Hematopoietic multipotent progenitor cell treated with erythropoietin and hydrocortisone succinate and interleukin-3 and kit ligand, for 17 days (in vitro differentiated cells): ENCODE results near the gene TUB.
A peak's percentile ranks its signal among the peaks of the same experiment; 100 is the strongest.

ENCODE experiments used
- DNase-seq: peaks from one replicate; pipeline ENCODE4 v3.0.0-alpha.2; 2015; ENCODE audit warnings: low spot score

Gene TUB

DNA sequence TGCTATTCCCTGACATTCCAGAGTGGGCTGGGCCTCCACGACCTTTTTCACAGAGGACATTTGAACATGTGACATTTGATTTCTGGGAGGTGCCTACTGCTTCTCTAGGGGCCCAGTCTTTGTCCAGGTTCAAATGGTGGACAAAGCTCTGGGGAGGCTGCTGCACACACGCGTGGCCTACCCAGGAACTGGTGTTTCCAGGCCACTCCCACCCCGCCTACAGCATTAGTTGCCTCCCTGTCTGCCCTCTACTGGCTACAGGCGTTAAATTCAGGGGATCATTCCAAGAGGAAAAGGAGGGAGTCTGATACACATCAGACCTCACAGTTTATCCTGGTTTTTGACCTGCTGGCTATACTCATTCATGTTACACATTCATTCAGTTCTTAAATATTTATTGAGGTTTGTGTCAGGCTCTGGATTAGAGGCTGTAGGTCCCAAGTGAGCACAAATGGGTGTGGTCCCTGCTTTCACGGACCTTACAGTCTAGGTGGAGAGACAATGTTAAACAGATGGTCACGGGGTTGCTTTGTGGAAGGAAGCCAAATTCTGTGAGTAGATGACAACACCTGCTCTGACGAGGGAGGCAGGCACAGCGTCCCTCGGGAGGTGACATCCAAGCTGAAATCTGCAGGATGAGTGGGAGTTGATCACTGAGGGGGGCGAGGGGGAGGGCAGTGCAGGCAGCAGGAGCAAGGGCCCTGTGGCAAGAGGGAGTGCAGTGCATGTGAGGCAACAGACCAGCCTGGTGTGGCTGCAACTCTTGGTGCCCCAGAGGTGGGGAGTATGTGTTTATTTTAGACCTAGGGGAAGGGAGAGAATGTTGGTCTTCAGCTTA is 11.8 kb downstream of the TUB start:
- peak; percentile 9 for DNase-seq

DNA sequence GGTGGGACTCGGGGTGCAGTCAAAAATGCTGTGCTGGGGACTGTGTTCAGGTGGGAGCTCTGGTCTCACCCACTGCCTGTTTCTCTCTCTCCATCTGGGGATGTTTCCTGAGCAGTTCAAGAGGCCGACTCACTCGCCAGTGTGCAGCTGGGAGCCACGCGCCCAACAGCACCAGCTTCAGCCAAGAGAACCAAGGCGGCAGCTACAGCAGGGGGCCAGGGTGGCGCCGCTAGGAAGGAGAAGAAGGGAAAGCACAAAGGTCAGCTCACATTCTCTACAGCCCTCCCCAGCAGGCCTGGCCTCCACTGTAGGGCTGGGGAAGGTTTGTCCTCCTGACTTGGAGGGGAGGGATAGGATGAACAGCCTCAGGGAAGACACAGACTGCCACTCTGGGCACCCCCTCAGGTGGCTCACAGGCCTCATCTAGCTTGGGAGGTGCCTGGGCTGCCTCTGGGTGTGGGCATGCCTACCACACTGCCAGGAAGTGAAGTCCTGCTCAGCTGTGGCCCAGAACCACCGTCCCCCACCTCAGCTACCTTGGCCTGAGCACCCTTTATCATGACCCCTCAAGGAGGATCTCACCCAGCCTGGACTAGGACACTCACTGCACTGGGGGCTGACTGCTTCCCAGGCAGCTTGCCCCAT is 13.0 kb downstream of the TUB start:
- no peak for DNase-seq

DNA sequence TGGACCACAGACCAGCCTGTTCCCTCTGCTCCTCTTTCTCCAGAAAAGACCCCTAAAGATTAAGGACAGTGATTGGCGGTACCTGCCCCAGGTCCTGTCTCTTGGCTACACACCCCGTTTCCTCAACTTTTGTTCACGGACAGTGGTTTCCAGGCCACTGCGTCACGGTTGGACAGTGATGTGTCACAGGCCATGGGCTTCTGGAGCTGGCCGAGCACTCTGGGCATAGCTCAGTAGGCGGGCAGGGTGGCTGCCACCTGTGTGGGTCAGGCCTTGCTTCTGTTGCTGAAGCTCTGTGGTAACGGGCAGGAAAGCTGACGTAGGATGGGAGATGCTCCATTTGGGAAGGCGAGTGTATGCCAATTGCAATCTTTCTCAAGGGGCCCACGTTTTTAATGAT is 13.6 kb downstream of the TUB start:
- DNase-seq = no peak

DNA sequence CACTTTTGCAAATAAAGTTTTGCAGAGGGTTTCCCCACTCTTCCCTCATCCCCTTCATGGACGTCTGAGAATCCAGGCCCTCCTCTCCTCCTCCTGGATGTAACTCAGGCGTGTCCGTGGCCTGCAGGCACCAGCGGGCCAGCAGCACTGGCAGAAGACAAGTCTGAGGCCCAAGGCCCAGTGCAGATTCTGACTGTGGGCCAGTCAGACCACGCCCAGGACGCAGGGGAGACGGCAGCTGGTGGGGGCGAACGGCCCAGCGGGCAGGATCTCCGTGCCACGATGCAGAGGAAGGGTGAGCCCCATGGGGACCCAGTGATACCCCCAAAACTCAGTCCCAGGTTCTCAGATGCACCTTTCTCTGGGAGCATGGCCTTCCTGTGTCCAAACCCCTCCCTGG is 14.4 kb downstream of the TUB start:
- DNase-seq = no peak

DNA sequence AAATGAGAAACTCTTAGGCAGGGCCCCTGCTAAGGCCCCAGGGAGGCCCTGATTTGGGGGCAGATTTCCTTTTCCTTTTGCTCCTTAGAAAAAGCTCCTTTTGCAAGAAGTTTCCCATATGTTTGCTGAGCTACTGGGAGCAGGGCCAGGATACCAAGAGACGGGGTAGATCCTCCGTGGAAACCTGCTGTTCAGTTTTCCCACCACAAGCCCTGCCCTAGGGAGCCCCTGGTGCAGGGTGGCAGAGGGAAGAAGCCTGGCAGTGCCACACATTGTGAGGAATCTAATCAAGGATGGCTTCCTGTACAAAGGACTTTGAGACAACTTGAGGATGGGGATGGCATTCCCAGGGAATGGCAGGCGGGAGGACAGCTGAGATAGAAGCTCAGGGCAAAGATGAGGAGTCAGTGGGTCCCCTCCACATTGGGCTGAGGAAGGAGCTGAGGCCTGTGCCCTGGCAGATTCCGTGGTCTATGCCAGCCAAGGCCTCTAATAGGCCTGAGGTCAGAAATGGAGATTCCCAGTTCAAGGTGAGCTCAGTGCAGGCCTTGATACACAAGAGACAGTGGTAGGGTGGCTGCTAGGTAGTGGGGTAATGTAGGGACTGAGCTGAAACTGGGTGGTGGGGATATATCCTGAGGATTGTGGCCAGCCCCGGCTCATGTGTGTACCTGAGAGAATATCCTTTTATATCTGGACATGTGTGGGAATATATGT is 15.0 kb downstream of the TUB start:
- DNase-seq = no peak

DNA sequence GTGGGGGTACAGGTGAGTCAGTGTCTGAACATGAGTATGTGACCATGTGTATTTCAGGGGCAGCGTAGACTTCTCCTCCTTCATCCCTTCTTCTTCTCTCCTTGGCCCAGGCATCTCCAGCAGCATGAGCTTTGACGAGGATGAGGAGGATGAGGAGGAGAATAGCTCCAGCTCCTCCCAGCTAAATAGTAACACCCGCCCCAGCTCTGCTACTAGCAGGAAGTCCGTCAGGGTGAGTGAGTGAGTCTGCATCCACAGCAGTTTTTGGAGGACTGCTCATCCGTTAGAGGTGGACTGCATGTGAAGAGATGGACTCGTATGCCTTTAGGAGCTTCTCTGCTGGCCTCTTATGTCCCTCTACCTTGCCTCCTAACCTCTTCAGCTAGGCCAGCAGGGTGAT is 15.6 kb downstream of the TUB start:
- no peak for DNase-seq

DNA sequence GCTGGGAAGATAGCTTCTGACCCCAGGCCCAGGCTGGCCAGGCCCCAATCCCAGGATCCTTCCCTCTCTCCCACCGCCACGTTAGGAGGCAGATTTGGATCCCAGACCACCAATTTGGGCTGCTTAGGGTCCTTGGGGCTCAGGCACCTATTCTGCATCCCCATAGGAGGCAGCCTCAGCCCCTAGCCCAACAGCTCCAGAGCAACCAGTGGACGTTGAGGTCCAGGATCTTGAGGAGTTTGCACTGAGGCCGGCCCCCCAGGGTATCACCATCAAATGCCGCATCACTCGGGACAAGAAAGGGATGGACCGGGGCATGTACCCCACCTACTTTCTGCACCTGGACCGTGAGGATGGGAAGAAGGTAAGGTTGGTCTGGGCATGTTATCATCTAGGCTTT is 16.1 kb downstream of the TUB start:
- DNase-seq = no peak

DNA sequence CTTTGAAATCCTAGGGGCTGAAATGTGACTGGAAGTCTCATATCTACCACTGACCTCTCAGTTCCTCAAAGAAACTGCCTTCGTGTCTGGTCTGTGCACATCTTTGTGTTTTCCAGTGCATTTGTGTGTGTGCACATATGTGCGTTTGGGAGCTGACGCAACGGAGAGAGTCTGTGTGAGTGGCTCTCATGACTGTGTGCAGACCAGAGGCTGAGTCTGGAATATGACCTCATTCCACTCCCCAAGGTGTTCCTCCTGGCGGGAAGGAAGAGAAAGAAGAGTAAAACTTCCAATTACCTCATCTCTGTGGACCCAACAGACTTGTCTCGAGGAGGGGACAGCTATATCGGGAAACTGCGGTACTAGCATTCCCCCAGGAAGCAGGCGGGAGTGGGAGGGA is 16.5 kb downstream of the TUB start:
- DNase-seq = no peak

DNA sequence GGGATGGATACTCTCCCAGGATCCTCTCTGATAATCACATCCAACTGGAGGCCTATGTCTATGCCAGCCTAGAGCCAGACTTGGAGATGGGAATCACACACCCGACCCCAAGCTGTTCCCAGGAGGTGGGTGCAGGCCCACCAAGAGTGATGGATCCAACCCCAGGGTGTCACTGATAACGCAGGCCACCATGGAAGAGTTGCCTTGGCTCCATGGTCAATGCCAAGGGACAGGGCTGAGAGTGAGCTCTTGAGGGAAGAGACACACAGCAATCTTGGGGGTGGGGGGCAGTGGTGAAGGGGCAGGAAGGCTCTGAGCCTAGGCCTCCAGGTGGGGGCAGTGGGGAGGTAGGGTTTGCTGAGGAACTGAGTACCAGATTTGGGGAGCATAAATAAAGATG is 16.9 kb downstream of the TUB start:
- DNase-seq = no peak

DNA sequence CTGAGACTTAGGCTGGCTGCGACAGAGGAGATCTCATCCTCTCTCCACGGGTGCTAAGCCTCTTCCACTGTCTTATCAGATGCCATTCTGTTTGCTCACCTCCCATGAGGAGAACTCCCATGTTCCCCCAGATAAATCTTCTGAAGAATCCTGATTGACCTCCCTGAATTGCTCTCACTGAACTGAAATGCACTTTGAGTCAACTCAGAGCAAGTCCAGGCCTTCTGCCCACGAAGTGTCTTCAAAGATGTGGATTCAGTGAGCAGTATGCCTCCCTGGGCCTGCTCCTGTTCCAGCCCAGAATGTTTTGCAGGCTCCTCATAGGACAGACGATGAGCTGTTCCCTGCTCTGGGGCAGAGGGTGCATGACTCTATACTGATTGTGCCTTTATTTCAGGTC is 17.4 kb downstream of the TUB start:
- no peak for DNase-seq

DNA sequence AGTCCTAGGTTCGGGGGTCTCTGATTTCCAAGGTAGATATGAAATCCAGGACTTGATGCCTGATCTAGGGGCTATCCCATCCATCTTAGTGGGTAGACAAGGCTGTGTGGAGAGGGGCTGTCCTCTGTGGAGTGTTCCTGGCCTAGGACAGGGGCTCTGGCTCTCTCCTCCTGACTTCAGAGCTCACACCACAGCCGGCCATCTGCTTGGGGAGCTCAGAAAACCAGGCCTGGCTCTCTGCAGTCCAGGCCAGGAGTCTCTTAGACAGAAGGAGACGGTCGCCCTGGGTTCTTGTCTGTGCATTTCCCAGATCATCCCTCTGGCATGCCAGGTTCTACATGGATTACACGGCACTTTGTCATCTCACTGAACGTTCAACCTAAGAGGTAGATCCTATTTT is 17.9 kb downstream of the TUB start:
- no peak for DNase-seq

DNA sequence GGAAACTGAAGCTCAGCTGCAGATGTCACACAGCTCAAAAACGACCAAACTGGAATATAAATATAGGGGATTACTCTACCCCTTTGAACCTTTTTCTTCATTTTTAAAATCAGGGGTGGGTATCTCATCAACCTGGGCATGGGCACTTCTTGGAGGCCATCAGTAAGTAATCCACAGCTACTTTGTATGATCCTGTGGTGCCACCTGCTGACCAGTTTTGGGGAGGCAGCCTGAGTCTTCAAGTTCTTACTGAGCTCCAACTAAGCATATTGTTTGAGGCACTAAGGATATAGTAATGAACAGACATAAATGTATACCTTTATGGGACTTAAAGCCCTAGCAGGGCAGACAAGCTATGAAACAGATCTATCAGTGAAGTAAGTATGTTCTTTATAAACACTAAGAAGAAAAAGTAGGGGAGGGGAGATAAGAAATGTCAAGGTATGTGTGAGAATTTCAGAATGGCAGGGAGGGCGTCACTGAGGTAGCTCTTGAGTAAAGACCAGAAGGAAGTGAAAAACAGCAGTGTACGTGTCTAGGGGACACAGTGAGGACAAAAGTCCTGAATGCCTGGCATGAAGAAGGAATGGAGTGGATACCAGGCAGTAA is 18.4 kb downstream of the TUB start:
- peak; percentile 64 for DNase-seq

DNA sequence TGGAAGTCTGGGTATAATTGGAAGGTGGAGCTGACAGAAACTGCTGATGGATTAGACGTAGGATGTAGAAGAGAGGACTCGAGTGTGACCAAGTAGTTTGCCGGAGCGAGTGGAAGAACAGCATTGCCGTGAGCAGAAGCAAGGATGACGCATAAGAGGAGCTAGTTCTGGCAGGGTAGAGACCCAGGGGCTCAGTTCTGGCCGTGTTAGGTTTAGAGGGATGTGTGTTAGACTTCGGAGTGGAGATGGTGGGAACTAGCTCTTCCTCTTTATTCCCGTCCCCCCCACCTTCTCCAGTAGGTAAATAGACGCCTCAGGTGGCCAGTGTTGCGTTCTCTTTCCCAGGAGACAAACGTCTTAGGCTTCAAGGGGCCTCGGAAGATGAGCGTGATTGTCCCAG is 19.1 kb downstream of the TUB start:
- no peak for DNase-seq

DNA sequence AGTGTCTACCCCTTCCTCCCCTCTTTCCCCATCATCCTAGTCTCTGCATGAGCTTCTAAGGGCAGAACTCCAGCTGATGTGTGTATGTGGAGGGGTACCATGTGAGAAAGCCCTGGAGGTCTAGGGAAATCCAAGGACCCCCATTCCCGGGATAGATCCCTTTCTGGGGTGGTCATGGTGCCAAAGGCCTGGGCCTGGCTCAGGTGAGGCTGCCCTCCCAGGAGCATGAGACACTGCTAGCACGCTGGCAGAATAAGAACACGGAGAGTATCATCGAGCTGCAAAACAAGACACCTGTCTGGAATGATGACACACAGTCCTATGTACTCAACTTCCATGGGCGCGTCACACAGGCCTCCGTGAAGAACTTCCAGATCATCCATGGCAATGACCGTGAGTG is 19.6 kb downstream of the TUB start:
- DNase-seq = no peak

DNA sequence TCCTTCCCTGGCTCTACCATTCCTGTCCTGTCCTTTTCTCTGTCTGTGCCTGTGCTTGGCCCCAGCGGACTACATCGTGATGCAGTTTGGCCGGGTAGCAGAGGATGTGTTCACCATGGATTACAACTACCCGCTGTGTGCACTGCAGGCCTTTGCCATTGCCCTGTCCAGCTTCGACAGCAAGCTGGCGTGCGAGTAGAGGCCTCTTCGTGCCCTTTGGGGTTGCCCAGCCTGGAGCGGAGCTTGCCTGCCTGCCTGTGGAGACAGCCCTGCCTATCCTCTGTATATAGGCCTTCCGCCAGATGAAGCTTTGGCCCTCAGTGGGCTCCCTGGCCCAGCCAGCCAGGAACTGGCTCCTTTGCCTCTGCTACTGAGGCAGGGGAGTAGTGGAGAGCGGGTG is 20.4 kb downstream of the TUB start:
- no peak for DNase-seq

DNA sequence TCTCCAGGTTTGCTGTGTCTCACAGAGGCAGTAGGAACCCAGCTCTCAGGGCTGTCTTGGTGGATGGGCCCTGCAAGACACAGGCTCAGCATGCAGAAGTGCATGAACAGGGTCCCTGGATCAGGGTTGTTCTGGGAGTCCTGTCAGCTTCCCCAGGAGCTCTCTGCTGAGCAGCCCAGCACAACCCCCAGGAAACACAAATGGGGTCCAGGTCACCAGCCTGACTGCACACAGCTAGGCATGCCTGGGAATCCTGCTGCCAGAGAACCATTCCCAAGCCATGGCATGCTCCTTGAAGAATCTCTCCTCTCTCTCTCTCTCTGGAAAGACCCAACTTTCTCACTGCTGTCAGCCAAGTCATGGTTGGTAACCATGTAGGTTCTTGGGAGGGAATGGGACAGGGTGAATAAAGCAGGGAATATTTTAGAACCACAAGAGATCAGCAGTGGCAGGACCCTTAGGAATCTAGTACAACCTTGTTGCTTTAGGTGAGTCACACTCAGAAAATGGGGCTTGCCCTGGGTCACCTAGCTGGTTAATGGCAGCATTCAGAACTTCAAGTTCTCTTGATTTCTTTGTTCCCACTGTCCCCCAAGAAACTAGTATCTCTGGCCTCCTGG is 21.4 kb downstream of the TUB start:
- no peak for DNase-seq

DNA sequence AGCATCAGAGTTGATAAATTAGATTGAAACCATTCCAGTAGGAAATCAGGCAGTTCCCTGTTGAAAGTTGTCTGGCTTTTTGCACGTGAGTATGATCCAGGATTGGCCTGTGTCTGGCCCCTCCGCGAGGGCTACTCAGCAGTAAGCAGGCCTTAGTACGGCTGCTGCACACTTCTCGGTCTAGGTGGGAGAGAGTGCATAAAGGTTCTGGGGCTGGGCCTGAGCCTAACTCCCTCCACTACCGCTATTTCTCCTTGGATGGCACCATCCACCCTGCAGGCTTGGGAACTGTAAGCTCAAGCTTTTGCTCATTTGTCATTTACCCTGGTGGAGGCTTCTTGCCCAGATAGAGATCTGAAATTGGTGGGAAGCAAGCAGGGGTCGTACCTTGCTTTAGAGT is 22.0 kb downstream of the TUB start:
- DNase-seq = no peak

DNA sequence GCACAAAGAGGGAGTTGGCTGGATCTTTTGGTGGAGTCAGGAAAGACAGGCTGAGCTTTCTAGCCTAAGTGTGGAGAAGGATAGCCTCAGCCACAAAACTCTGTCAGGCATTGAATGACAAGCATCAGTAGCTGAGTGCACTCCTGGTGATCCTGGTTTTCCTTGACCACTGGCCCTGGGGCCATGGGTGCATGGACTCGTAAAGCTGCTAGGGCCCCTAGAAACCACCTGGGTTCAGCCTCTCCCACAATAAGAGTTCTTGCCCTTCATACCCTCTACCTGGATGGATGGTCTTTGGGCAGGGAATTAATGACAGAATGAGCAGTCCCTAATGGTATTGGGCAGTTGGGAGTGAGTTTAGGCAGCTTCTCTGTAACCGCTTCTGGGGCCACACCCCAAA is 22.9 kb downstream of the TUB start:
- no peak for DNase-seq

DNA sequence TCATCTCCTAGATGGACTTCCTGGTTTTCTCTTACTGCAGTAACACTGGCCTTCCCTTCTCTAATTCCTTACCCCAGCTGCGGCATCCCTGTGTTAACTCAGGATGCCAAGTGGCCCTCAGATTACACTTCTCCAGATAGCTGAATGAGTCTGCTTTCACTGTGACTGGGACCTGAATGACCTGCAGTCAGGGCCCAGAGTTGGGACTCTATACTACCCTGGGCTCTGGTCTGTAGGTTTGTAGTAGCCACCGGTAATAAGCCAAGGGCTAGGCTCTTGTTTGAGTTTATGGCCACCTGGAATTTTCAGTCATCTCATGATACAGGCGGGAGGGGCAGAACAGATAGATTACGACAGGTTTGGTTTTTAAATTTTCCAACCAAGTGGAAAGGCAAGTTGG is 24.1 kb downstream of the TUB start:
- no peak for DNase-seq

DNA sequence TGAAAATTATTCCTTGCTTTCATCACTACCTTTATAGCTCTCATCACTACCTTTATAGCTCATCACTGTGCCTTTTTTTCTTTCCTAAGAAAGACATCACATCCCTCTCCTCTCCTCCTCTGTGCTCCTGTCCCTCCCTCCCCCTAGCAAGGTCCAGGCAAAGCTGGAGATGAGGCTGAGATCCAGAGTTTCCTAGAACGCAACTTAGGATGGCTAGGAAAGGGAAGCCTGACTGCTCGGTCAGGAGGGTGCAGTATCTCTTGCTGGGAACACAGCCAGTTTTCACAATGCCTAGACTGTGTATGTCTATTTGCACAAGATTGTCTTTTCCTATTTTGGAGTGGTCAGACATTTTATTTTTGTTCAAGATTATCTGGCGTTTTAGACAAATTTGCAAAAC is 24.7 kb downstream of the TUB start:
- no peak for DNase-seq

DNA sequence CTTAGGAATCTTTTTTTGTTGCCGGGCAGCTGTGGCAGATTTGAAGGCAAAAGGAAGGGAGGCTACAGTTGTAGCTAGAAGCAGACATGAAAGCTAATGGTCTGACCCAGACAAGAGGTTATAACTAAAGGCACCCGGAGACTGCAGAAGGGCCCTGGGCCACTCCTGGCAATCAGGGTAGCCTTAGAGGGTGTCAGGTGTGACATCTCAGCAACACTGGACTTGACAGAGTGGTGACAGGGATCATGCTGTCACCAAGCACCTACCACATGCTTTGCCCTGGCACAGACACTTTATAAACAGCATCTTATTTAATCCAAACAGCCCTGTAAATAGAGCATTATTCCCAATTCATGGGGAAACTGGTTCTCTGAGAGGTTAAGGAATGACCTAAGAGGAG is 25.7 kb downstream of the TUB start:
- no peak for DNase-seq

DNA sequence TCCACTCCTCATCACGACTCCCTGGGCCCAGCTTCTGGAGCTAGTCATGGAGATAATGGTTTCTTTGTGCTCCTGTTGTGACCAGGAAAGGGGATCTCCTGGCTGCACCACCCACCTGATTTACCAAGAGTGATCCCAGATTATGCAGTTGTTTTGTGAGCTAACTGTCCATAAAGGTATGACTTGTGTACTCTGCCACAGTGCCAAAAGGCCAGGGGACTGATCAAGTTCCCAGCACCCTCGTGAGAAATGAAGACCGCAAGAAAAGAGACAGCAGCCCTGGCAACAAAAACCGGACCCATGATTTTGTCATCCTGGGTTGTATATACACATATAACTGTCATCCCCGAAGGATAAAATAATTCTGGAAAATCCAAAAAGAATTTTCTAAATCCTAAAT is 26.6 kb downstream of the TUB start:
- DNase-seq = no peak

DNA sequence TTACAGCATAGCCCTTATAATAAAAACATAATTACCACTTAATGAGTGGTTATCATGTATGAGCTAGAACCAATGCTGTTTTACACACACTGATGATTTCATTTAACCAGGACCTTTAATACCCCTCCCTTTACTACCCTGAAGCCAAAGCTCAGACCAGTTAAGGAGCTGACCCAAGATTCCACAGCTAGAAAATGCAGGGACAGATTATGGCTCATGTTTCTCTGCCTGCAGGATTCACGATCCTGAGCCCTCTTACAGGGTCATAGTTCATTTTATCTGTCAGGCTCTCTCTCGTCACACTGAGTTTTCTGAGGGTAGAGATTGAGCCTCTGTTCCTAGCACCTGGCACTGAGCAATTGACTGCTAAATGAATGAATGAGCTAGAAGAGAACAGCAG is 27.4 kb downstream of the TUB start:
- no peak for DNase-seq
